OCI-LY1 (cell line): ENCODE measurements around the gene AKAP13.

Source experiments
- EZH2 ChIP-seq: fragments of 200-600 bp; sonication (generic), shearing (Covaris generic); IDR thresholded peaks from 2 replicates; pipeline ENCODE4 v1.8.0; 2017; ENCODE audit warnings: borderline replicate concordance, mixed run types, mild to moderate bottlenecking, antibody characterized with exemption, low read length, moderate library complexity, mixed read lengths
- TF ChIP-seq, protein P1 (sequence below): fragments of 200-600 bp; sonication (generic), shearing (Covaris generic); IDR thresholded peaks from 2 replicates; pipeline ENCODE4 v1.5.1; 2017; ENCODE audit warnings: mild to moderate bottlenecking, antibody characterized with exemption, low read length, moderate library complexity, mixed read lengths

DNA sequence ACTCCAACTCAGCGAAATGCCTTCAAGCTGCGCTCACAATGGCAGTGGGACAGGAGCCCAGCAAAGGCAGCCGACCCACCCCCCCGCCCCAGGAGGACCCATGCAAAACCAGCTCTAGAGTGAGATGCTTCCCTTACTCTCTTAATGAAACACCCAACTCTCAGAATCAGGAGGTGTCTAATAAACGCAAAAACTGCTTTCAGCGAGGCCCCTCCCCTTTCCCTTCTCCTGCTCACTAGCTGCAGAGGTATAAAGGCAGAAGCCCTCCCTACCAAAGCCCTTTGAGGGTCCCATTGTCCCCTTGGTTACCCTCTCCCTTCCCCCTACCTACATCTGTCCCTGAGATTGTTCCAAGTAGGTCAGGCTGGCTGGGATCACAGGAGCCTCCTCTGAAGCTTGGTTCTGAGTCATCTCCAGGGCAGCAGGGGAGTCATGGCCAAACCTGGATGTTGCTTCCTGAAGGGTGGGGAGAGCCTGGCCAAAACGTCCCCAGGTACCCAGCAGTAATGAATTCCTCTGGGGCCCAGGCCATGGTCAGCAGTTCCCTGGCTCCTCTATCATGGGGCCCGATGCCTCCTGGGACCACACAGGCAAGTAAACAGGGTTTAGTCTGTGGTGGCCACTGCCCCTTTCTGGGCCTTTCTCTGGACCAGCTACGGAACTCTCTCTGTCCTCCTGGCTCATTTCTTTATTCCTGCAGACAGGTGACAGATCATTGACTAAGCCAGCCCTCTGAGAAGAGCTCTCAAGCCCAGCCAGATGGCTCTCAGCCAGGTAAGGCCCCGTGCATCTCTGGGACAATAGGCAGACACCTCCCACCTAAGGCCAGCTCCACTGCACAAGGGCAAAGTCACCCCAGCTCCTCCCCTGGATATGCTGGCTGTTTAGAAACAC lies 405.7 kb downstream of the AKAP13 start:
- TF ChIP-seq, protein P1, sequence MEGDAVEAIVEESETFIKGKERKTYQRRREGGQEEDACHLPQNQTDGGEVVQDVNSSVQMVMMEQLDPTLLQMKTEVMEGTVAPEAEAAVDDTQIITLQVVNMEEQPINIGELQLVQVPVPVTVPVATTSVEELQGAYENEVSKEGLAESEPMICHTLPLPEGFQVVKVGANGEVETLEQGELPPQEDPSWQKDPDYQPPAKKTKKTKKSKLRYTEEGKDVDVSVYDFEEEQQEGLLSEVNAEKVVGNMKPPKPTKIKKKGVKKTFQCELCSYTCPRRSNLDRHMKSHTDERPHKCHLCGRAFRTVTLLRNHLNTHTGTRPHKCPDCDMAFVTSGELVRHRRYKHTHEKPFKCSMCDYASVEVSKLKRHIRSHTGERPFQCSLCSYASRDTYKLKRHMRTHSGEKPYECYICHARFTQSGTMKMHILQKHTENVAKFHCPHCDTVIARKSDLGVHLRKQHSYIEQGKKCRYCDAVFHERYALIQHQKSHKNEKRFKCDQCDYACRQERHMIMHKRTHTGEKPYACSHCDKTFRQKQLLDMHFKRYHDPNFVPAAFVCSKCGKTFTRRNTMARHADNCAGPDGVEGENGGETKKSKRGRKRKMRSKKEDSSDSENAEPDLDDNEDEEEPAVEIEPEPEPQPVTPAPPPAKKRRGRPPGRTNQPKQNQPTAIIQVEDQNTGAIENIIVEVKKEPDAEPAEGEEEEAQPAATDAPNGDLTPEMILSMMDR: no peak
- no peak for TF ChIP-seq EZH2
